Measurements from ENCODE around the gene AP1S1. TPM values are rescaled to one million over a fixed set of nuclear protein-coding genes. Genes with fewer than 3 reads are reported as not detected.

Gene AP1S1
- total and polyA plus RNA-seq, 9 of the 15 experiments (the other 6 are each of a cell fraction or from before 2014, with no cell fraction given), result 4.4 to 149 (median 89.4) TPM

DNA sequence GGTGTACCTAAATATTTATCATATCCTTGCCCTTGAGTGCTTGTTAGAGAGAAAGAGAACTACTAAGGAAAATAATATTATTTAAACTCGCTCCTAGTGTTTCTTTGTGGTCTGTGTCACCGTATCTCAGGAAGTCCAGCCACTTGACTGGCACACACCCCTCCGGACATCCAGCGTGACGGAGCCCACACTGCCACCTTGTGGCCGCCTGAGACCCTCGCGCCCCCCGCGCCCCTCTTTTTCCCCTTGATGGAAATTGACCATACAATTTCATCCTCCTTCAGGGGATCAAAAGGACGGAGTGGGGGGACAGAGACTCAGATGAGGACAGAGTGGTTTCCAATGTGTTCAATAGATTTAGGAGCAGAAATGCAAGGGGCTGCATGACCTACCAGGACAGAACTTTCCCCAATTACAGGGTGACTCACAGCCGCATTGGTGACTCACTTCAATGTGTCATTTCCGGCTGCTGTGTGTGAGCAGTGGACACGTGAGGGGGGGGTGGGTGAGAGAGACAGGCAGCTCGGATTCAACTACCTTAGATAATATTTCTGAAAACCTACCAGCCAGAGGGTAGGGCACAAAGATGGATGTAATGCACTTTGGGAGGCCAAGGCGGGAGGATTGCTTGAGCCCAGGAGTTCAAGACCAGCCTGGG is 15.9 kb upstream of the AP1S1 start (continued):
- TF ChIP-seq KLF13 (tag; IDR thresholded peaks at IDR 0.05; ENCODE audit: borderline replicate concordance, low read depth) (peak; percentile 65; the same call in 1 of the 2 replicates), HOMEZ (CRISPR knock-in tag; IDR thresholded peaks at IDR 0.05) (no peak), GMEB1 (CRISPR knock-in tag; IDR thresholded peaks at IDR 0.05) (no peak), MTA1 (IDR thresholded peaks at IDR 0.05; ENCODE audit: borderline replicate concordance) (peak; percentile 92), SLC30A9 (CRISPR knock-in tag; IDR thresholded peaks at IDR 0.05) (no peak), MEF2A (IDR thresholded peaks at IDR 0.05; ENCODE audit: control insufficient read depth, low read depth, low read length) (0 out of 2 replicates have a peak, but pooled peaks have one; percentile 23), POLR2H (tag; IDR thresholded peaks at IDR 0.05; ENCODE audit: low read depth) (no peak), TEAD4 (IDR thresholded peaks at IDR 0.05; ENCODE audit: low read length) (peak; percentile 59; the same call in 1 of the 2 replicates), TEAD4 (CRISPR knock-in tag; IDR thresholded peaks at IDR 0.05; ENCODE audit: borderline replicate concordance) (no peak), ZNF644 (tag; IDR thresholded peaks at IDR 0.05; ENCODE audit: low read depth) (no peak), DDX20 (tag; IDR thresholded peaks at IDR 0.05; ENCODE audit: low read depth) (no peak), MGA (IDR thresholded peaks at IDR 0.05) (peak; percentile 70), FOXJ2 (tag; IDR thresholded peaks at IDR 0.05) (peak; percentile 57; the same call in 1 of the 2 replicates)
